ENCODE data around the gene CSNK2A2. TPM values are rescaled to one million over a fixed set of nuclear protein-coding genes. Genes with fewer than 3 reads are reported as not detected.

The CSNK2A2 gene
- total and polyA plus RNA-seq, 2 donors, result 13.9 to 30.5 TPM

- H3K27me3 ChIP-seq (ENCODE audit: control insufficient read depth in 2 of 2, insufficient read depth in 1 of 2, low read length in 1 of 2), result peaks cover 0 to 8% of the 10 kb centered on the region in 2 donors
- WGBS, result 83% methylated on average over 8 of the region's 8 CpGs
- no peak overlapping the region for H3K27ac ChIP-seq (ENCODE audit: low read depth in 1 of 2, low read length in 1 of 2)
- no peaks in the 10 kb centered on the region for H3K36me3 ChIP-seq (ENCODE audit: control insufficient read depth in 2 of 2, insufficient read depth in 2 of 2, low read length in 1 of 2)
- H3K4me3 ChIP-seq (ENCODE audit: low read length in 2 of 2), result no peak overlapping the region
- no peaks in the 10 kb centered on the region for H3K9me3 ChIP-seq (ENCODE audit: control insufficient read depth in 2 of 2, insufficient read depth in 1 of 2, low read length in 1 of 2)
- H3K4me1 ChIP-seq (ENCODE audit: control insufficient read depth in 2 of 2, insufficient read depth in 2 of 2, low read length in 2 of 2), result no peaks in the 10 kb centered on the region
- DNase-seq (ENCODE audit: low read depth in 6 of 9, low spot score in 9 of 9), result no peak
Measured at GRCh38 chr16:58225965-58226602, 28.2 kb upstream of the CSNK2A2 start.

GRCh38 chr16:58222532-58223316 lies 24.8 kb upstream of the CSNK2A2 start:
- Histone ChIP-seq H3K36me3 (ENCODE audit: control insufficient read depth in 2 of 2, insufficient read depth in 2 of 2, low read length in 1 of 2) (no peaks in the 10 kb centered on the region), H3K9me3 (ENCODE audit: control insufficient read depth in 2 of 2, insufficient read depth in 1 of 2, low read length in 1 of 2) (no peaks in the 10 kb centered on the region), H3K27ac (ENCODE audit: low read depth in 1 of 2, low read length in 1 of 2) (no peak overlapping the region), H3K27me3 (ENCODE audit: control insufficient read depth in 2 of 2, insufficient read depth in 1 of 2, low read length in 1 of 2) (peaks cover 0 to 2% of the 10 kb centered on the region in 2 donors), H3K4me3 (ENCODE audit: low read length in 2 of 2) (no peak overlapping the region), H3K4me1 (ENCODE audit: control insufficient read depth in 2 of 2, insufficient read depth in 2 of 2, low read length in 2 of 2) (no peaks in the 10 kb centered on the region)
- no peak for DNase-seq (ENCODE audit: low read depth in 6 of 9, low spot score in 9 of 9)
- 95% methylated on average over 7 of the region's 7 CpGs for WGBS

GRCh38 chr16:58219432-58219831 lies 21.5 kb upstream of the CSNK2A2 start:
- no peaks in the 10 kb centered on the region for H3K4me1 ChIP-seq (ENCODE audit: control insufficient read depth in 2 of 2, insufficient read depth in 2 of 2, low read length in 2 of 2)
- no peak for DNase-seq (ENCODE audit: low read depth in 6 of 9, low spot score in 9 of 9)
- no peaks in the 10 kb centered on the region for H3K36me3 ChIP-seq (ENCODE audit: control insufficient read depth in 2 of 2, insufficient read depth in 2 of 2, low read length in 1 of 2)
- H3K27ac ChIP-seq (ENCODE audit: low read depth in 1 of 2, low read length in 1 of 2), result no peak overlapping the region
- H3K4me3 ChIP-seq (ENCODE audit: low read length in 2 of 2), result no peak overlapping the region
- peaks cover 0 to 2% of the 10 kb centered on the region in 2 donors for H3K27me3 ChIP-seq (ENCODE audit: control insufficient read depth in 2 of 2, insufficient read depth in 1 of 2, low read length in 1 of 2)
- H3K9me3 ChIP-seq (ENCODE audit: control insufficient read depth in 2 of 2, insufficient read depth in 1 of 2, low read length in 1 of 2), result no peaks in the 10 kb centered on the region

- H3K4me1 ChIP-seq (ENCODE audit: control insufficient read depth in 2 of 2, insufficient read depth in 2 of 2, low read length in 2 of 2), result no peaks in the 10 kb centered on the region
- H3K36me3 ChIP-seq (ENCODE audit: control insufficient read depth in 2 of 2, insufficient read depth in 2 of 2, low read length in 1 of 2), result no peaks in the 10 kb centered on the region
- H3K27me3 ChIP-seq (ENCODE audit: control insufficient read depth in 2 of 2, insufficient read depth in 1 of 2, low read length in 1 of 2), result peaks cover 0 to 2% of the 10 kb centered on the region in 2 donors
- WGBS, result 30% methylated on average over 3 of the region's 3 CpGs
- H3K9me3 ChIP-seq (ENCODE audit: control insufficient read depth in 2 of 2, insufficient read depth in 1 of 2, low read length in 1 of 2), result no peaks in the 10 kb centered on the region
- no peak overlapping the region for H3K4me3 ChIP-seq (ENCODE audit: low read length in 2 of 2)
- no peak overlapping the region for H3K27ac ChIP-seq (ENCODE audit: low read depth in 1 of 2, low read length in 1 of 2)
- DNase-seq (ENCODE audit: low read depth in 6 of 9, low spot score in 9 of 9), result no peak
Measured at GRCh38 chr16:58218786-58219185, 20.9 kb upstream of the CSNK2A2 start.

- Histone ChIP-seq H3K27me3 (ENCODE audit: control insufficient read depth in 2 of 2, insufficient read depth in 1 of 2, low read length in 1 of 2) (no peaks in the 10 kb centered on the region), H3K4me3 (ENCODE audit: low read length in 2 of 2) (no peak overlapping the region), H3K4me1 (ENCODE audit: control insufficient read depth in 2 of 2, insufficient read depth in 2 of 2, low read length in 2 of 2) (no peaks in the 10 kb centered on the region), H3K9me3 (ENCODE audit: control insufficient read depth in 2 of 2, insufficient read depth in 1 of 2, low read length in 1 of 2) (no peaks in the 10 kb centered on the region), H3K27ac (ENCODE audit: low read depth in 1 of 2, low read length in 1 of 2) (no peak overlapping the region), H3K36me3 (ENCODE audit: control insufficient read depth in 2 of 2, insufficient read depth in 2 of 2, low read length in 1 of 2) (no peaks in the 10 kb centered on the region)
- DNase-seq (ENCODE audit: low read depth in 6 of 9, low spot score in 9 of 9), result no peak
- WGBS, result 46% methylated on average over 2 of the region's 2 CpGs
Measured at GRCh38 chr16:58217311-58217925, 19.5 kb upstream of the CSNK2A2 start.

- no peak overlapping the region for H3K27ac ChIP-seq (ENCODE audit: low read depth in 1 of 2, low read length in 1 of 2)
- H3K4me3 ChIP-seq (ENCODE audit: low read length in 2 of 2), result no peak overlapping the region
- DNase-seq (ENCODE audit: low read depth in 6 of 9, low spot score in 9 of 9), result no peak
- no peaks in the 10 kb centered on the region for H3K36me3 ChIP-seq (ENCODE audit: control insufficient read depth in 2 of 2, insufficient read depth in 2 of 2, low read length in 1 of 2)
- no peaks in the 10 kb centered on the region for H3K4me1 ChIP-seq (ENCODE audit: control insufficient read depth in 2 of 2, insufficient read depth in 2 of 2, low read length in 2 of 2)
- H3K9me3 ChIP-seq (ENCODE audit: control insufficient read depth in 2 of 2, insufficient read depth in 1 of 2, low read length in 1 of 2), result no peaks in the 10 kb centered on the region
- 78% methylated on average over 3 of the region's 3 CpGs for WGBS
- peaks cover 0 to 6% of the 10 kb centered on the region in 2 donors for H3K27me3 ChIP-seq (ENCODE audit: control insufficient read depth in 2 of 2, insufficient read depth in 1 of 2, low read length in 1 of 2)
Measured at GRCh38 chr16:58212824-58213655, 15.1 kb upstream of the CSNK2A2 start.

GRCh38 chr16:58211846-58212245 lies 13.9 kb upstream of the CSNK2A2 start:
- 61% methylated on average over 3 of the region's 3 CpGs for WGBS

GRCh38 chr16:58211245-58211644 lies 13.3 kb upstream of the CSNK2A2 start:
- DNase-seq (ENCODE audit: low read depth in 6 of 9, low spot score in 9 of 9), result no peak
- Histone ChIP-seq H3K36me3 (ENCODE audit: control insufficient read depth in 2 of 2, insufficient read depth in 2 of 2, low read length in 1 of 2) (no peaks in the 10 kb centered on the region), H3K9me3 (ENCODE audit: control insufficient read depth in 2 of 2, insufficient read depth in 1 of 2, low read length in 1 of 2) (no peaks in the 10 kb centered on the region), H3K4me1 (ENCODE audit: control insufficient read depth in 2 of 2, insufficient read depth in 2 of 2, low read length in 2 of 2) (no peaks in the 10 kb centered on the region), H3K4me3 (ENCODE audit: low read length in 2 of 2) (no peak overlapping the region), H3K27ac (ENCODE audit: low read depth in 1 of 2, low read length in 1 of 2) (no peak overlapping the region), H3K27me3 (ENCODE audit: control insufficient read depth in 2 of 2, insufficient read depth in 1 of 2, low read length in 1 of 2) (peaks cover 0 to 9% of the 10 kb centered on the region in 2 donors)

More at GRCh38 chr16:58211846-58212245, 13.9 kb upstream of the CSNK2A2 start:
- Histone ChIP-seq H3K27ac (ENCODE audit: low read depth in 1 of 2, low read length in 1 of 2) (no peak overlapping the region), H3K9me3 (ENCODE audit: control insufficient read depth in 2 of 2, insufficient read depth in 1 of 2, low read length in 1 of 2) (no peaks in the 10 kb centered on the region), H3K4me1 (ENCODE audit: control insufficient read depth in 2 of 2, insufficient read depth in 2 of 2, low read length in 2 of 2) (no peaks in the 10 kb centered on the region), H3K4me3 (ENCODE audit: low read length in 2 of 2) (no peak overlapping the region), H3K36me3 (ENCODE audit: control insufficient read depth in 2 of 2, insufficient read depth in 2 of 2, low read length in 1 of 2) (no peaks in the 10 kb centered on the region), H3K27me3 (ENCODE audit: control insufficient read depth in 2 of 2, insufficient read depth in 1 of 2, low read length in 1 of 2) (peaks cover 0 to 6% of the 10 kb centered on the region in 2 donors)
- DNase-seq (ENCODE audit: low read depth in 6 of 9, low spot score in 9 of 9), result no peak
